RWPE1 (cell line): ENCODE measurements around the gene ROPN1.
"Not testable (repeated sequence)": the region's sequence is repeated elsewhere in the genome, so short reads cannot be mapped to it uniquely, and the experiment has no call there.

Experiments used
- CTCF ChIA-PET: fragments of 350-600 bp; sonication (Branson Sonifier 250); formaldehyde crosslinking; extraction: SDS; loops from one replicate; lab custom pipeline; 2021; lab: Yijun Ruan, JAX
- POLR2A ChIA-PET: fragments of 400-600 bp; formaldehyde crosslinking; extraction: SDS; loops from one replicate; lab custom pipeline; 2020; ENCODE audit warnings: antibody characterized with exemption; ENCODE audit not compliant: low non-redundant PET; lab: Yijun Ruan, JAX
- DNase-seq: peaks from one replicate; pipeline ENCODE4 v3.0.0; 2012; ENCODE audit warnings: low spot score
- H3K27ac ChIP-seq: fragments of 450-650 bp; 2 replicates; pipeline ENCODE4 v1.5.1; 2017
- CTCF ChIP-seq: fragments of 450-650 bp; conservative IDR thresholded peaks from 2 replicates; pipeline ENCODE4 v1.5.1; 2017; ENCODE audit warnings: low read depth, mild to moderate bottlenecking

The ROPN1 gene

GRCh38 chr3:123971406-123971805 lies 20.5 kb downstream of the ROPN1 start:
- no peak overlapping the region for H3K27ac ChIP-seq
- ChIA-PET CTCF (no interaction called here), POLR2A (no interaction called here)
- TF ChIP-seq CTCF: no peak
- no peak for DNase-seq

GRCh38 chr3:123967260-123967659 lies 24.7 kb downstream of the ROPN1 start:
- CTCF ChIA-PET: interaction anchor here (0.7 kb wide), 1 partner anchor 501 kb away, joined by 3 read pairs; no protein-coding TSS in a partner anchor
- DNase-seq, H3K27ac ChIP-seq, POLR2A ChIA-PET: not testable (repeated sequence)

GRCh38 chr3:123966799-123967198 lies 25.1 kb downstream of the ROPN1 start:
- DNase-seq, H3K27ac ChIP-seq, POLR2A ChIA-PET: not testable (repeated sequence)
- CTCF ChIA-PET: interaction anchor here (0.7 kb wide), 1 partner anchor 501 kb away, joined by 3 read pairs; no protein-coding TSS in a partner anchor

DNA sequence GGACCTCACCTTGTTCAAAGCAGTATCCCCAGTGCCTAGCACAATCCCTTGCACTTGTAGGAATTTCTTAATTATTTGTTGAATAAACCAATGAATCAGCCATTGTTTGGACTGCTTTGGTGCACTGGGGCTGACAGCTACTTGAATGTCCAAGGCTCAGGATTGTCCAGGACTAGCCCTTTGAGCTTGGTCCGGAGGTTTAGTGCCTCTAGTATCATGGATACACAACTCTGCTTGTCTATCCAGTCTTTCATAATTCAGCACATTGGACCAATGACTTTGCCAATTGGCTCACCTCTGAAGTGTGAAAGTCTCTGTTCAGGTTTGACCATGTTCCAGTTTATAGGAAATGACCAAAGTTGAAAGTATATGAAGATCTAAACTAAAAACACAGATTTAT lies 27.1 kb downstream of the ROPN1 start:
- DNase-seq, H3K27ac ChIP-seq, POLR2A ChIA-PET, CTCF ChIA-PET: not testable (repeated sequence)

DNA sequence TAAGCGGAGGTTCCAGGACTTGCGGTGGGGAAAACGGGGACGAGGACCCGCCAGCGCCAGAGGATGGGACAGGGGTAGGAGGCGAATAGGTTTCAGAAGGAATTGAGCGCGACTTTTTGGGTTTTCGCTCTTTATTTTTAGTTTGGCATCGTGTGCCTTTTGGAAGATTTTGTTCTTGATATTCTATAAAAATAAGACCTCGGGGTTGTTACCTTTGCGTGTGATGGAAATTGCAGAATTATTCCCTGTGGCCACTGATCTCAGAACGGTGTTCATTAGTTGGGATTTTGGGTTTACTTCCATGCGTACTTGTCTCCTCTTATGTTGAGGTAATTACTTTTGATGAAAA lies 30.4 kb downstream of the ROPN1 start:
- no peak for DNase-seq
- no peak for TF ChIP-seq CTCF
- CTCF ChIA-PET: no interaction called here
- H3K27ac ChIP-seq: peak overlapping the region; percentile 90
- POLR2A ChIA-PET: no interaction called here

DNA sequence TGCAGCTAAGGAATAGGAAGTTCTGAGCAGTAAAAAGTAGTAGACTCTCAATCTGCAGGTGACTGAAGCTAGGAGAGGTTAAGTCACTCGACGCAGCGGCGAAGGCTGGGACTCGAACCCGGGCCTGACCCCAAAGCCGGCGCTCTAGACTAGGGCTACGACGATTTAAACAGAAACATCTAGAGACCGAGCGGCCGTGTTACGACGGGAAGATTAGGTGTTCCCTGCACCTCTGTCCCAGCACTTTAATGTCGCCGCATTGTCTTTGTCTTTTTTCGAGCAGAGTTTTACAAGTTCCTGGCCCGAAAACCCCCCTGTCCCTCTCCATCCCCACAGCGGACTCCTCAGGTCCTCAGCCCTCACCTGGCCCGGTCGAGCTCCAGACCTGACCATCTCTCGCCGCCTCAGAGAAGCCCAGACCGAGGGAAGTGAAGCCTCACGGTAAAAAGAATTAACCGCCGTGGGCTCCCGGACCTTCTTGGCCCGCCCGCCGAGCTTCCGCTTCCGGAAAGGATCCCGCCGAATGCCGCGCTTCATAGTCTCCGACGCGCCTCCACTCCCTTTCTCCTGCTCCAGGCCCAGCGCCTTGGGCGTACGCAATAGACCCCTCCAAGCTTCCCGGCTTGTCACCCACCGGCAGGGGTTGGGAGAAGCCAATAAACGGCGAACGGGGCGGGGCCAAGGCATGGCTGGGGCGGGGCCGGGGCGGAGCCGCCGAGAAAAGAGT lies 31.0 kb downstream of the ROPN1 start, which contains the start of gene CCDC14:
TSS of gene CCDC14 (minus strand) at position 449 of the 727 bp plus-strand sequence. CDS start at position 393, 56 bp downstream.
- ChIA-PET POLR2A (no interaction called here), CTCF (no interaction called here)
- peak; percentile 90 for DNase-seq
- TF ChIP-seq CTCF: no peak
- H3K27ac ChIP-seq: peak within 1 kb of the TSS; percentile 90

DNA sequence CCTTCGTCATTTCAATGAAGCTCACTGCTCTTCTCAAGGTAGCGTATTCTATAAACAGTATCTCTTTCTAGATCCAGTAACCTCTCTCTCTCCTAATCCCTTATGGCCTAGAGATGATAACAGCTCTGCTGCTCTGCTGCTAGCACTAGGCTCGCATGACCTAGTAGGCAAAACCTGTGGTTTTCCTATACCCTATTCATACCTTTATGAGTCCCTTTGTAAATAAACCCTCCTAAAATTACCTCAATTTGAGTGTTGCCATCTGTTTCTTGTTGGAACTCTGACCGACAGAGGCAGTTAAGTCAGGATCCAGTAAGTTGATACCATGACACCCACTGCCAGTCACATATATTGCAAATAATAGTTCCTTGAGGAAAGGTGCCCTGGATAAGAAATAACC lies 38.2 kb downstream of the ROPN1 start:
- H3K27ac ChIP-seq: no peak overlapping the region
- no peak for DNase-seq
- POLR2A ChIA-PET: no interaction called here
- CTCF ChIA-PET: no interaction called here
- no peak for TF ChIP-seq CTCF

- H3K27ac ChIP-seq: no peak overlapping the region
- ChIA-PET CTCF (no interaction called here), POLR2A (no interaction called here)
- no peak for DNase-seq
- no peak for TF ChIP-seq CTCF
Observed at GRCh38 chr3:123952844-123953520, 38.9 kb downstream of the ROPN1 start.
